Adrenal gland (tissue), 5 donors: ENCODE results near the gene ZNF555.

Experiments used
- POLR2A ChIP-seq, 2 donors: fragments of 450-650 bp; IDR thresholded peaks; one replicate each; pipeline ENCODE4 v1.6.1; 2017; ENCODE audit warnings: antibody characterized with exemption in 2 of 2, mild to moderate bottlenecking in 2 of 2, moderate library complexity in 1 of 2
- TF ChIP-seq, protein P1 (sequence below), 6 experiments: fragments of 450-650 bp in 4 of 6; fragments of 200-600 bp in 2 of 6; sonication (generic) in 1 of 6; IDR thresholded peaks; 1 replicate in 5 of 6; 2 replicates in 1 of 6; pipeline versions ENCODE4 v1.5.1 to v1.8.0; 2016 to 2021; ENCODE audit warnings: antibody characterized with exemption in 6 of 6, mild to moderate bottlenecking in 2 of 6, moderate library complexity in 1 of 6
- donor health status: DM: no; HTN: no; CAD: no.

DNA sequence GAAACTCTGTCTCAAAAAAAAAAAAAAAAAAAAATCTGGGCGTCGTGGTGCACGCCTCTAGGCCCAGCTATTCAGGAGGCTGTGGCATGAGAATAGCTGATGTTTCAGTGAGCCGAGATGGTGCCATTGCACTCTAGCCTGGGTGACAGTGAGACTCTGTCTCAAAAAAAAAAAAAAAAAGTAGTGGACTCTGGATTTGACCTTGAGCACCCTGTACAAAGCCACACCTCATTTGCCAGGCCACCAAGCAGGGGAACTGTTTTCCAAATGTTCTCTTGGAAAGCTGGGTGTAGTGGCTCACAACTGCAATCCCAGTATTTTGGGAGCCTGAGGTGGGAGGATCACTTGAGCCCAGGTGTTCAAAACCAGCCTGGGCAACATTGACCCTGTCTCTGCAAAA, 3.8 kb upstream of the ZNF555 start:
- TF ChIP-seq, protein P1, sequence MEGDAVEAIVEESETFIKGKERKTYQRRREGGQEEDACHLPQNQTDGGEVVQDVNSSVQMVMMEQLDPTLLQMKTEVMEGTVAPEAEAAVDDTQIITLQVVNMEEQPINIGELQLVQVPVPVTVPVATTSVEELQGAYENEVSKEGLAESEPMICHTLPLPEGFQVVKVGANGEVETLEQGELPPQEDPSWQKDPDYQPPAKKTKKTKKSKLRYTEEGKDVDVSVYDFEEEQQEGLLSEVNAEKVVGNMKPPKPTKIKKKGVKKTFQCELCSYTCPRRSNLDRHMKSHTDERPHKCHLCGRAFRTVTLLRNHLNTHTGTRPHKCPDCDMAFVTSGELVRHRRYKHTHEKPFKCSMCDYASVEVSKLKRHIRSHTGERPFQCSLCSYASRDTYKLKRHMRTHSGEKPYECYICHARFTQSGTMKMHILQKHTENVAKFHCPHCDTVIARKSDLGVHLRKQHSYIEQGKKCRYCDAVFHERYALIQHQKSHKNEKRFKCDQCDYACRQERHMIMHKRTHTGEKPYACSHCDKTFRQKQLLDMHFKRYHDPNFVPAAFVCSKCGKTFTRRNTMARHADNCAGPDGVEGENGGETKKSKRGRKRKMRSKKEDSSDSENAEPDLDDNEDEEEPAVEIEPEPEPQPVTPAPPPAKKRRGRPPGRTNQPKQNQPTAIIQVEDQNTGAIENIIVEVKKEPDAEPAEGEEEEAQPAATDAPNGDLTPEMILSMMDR (IDR thresholded peaks at IDR 0.05): no peak
- no peak for TF ChIP-seq POLR2A (IDR thresholded peaks at IDR 0.05)
